ENCODE data around the gene HLCS. TPM values are rescaled to one million over a fixed set of nuclear protein-coding genes. Genes with fewer than 3 reads are reported as not detected.

HLCS gene
- total and polyA plus RNA-seq, 2 donors from 2014 or later: 4.5 to 29.6 TPM

DNA sequence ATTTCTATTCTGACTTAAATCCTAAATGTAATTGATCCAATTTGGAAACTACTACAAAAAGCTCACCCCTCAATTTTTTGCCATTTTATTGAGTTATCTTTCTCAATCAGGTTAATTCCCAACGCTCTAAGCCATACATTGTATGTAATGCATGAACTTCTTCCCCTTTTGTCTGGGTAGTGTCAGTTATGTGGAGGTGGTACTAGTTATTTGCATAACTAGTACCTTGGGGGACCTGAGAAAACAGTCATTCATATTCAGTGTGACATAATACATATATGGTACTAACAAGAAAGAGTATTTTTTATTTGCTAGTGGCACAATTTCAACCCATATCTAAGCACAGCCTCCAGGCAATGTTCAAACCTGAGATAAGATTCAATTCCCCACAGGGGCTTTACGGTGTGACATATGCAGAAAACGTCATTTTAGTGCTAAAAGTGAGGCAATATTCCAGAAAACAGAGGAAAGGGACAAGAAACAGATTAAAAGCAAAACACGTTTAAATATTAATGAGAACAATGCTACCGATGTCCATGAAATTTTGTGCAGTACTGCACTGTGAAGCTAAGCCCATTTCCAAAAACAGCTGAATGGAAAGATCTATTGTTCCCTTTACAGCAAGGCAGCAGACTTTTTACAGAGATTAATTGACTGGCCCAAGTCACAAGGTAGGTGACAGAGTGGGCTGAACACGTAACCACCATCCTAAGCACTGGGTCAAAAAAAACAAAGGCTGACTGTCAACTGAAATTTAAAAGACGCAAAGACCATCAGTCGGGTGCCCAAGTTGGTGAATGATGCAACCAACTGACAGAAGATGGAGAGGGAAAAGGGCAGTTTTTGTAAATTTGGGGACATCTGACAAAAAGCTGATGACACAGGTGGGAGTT, 1.4 kb downstream of the HLCS start:
- FAIRE-seq: no peak
- H3K27ac ChIP-seq (ENCODE audit: low read depth in 2 of 2, low read length in 2 of 2): no peak overlapping the region
- intact Hi-C loops (cut with DNase I): no loop called here
- H3K27me3 ChIP-seq (ENCODE audit: control insufficient read depth, insufficient read depth, low read length): no peaks in the 10 kb centered on the region
- no peaks in the 10 kb centered on the region for H3K9me3 ChIP-seq (ENCODE audit: control insufficient read depth in 2 of 3, insufficient read depth in 1 of 3, low read length in 3 of 3)
- no peak for TF ChIP-seq CTCF (IDR thresholded peaks at IDR 0.05; ENCODE audit: borderline replicate concordance, extremely low read depth, insufficient read depth)
- peaks cover 0 to 4% (median 0%) of the 10 kb centered on the region in 3 donors for H3K36me3 ChIP-seq (ENCODE audit: control insufficient read depth in 2 of 3, insufficient read depth in 3 of 3, low read length in 3 of 3)
- H3K4me3 ChIP-seq (ENCODE audit: low read length in 3 of 3): peak overlapping the region in 1 of 3 donors; percentile 76
- peaks cover 0 to 2% (median 0%) of the 10 kb centered on the region in 3 donors for H3K4me1 ChIP-seq (ENCODE audit: control insufficient read depth in 2 of 3, insufficient read depth in 2 of 3, low read depth in 1 of 3, low read length in 3 of 3)
- DNase-seq: no peak
- peak overlapping the region in 1 of 3 donors; percentile 24 for H3K9ac ChIP-seq (ENCODE audit: low read length in 3 of 3)

- Histone ChIP-seq H3K4me3 (ENCODE audit: low read length in 3 of 3) (no peak overlapping the region), H3K36me3 (ENCODE audit: control insufficient read depth in 2 of 3, insufficient read depth in 3 of 3, low read length in 3 of 3) (peaks cover 0 to 4% (median 0%) of the 10 kb centered on the region in 3 donors), H3K9ac (ENCODE audit: low read length in 3 of 3) (no peak overlapping the region), H3K27ac (ENCODE audit: low read depth in 2 of 2, low read length in 2 of 2) (no peak overlapping the region), H3K4me1 (ENCODE audit: control insufficient read depth in 2 of 3, insufficient read depth in 2 of 3, low read depth in 1 of 3, low read length in 3 of 3) (peaks cover 0 to 2% (median 0%) of the 10 kb centered on the region in 3 donors), H3K9me3 (ENCODE audit: control insufficient read depth in 2 of 3, insufficient read depth in 1 of 3, low read length in 3 of 3) (no peaks in the 10 kb centered on the region), H3K27me3 (ENCODE audit: control insufficient read depth, insufficient read depth, low read length) (no peaks in the 10 kb centered on the region)
- intact Hi-C loops (cut with DNase I): no loop called here
- DNase-seq (no peak), FAIRE-seq (no peak)
- no peak for TF ChIP-seq CTCF (IDR thresholded peaks at IDR 0.05; ENCODE audit: borderline replicate concordance, extremely low read depth, insufficient read depth)
Measured at GRCh38 chr21:36964398-36964797, 2.1 kb downstream of the HLCS start.

DNA sequence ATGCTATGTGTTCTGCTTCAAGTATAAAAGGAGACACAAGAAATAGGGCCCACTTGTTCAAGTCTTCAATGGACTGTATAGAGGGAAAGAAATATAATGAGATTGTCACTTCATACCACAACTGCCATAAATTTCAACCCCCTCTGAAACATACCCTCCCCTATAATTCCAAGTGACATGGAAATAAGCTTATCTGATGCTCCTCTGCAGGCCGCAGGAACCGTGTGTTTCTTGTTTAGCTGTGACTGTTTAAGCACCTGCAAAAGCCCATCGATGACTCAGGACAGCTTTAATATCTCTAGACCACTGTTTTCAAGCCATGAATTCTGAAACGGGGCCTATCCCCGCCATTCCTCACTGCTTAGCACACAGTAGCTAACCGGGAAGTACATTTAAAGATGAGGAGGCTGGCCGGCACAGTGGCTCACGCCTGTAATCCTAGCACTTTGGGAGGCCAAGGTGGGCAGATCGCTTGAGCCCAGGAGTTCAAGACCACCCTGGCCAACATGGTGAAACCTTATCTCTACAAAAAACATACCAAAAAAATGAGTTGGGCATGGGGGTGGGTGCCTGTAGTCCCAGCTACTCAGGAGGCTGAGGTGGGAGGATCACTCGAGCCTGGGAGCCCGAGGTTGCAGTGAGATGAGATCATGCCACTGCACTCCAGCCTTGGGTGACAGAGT, 4.2 kb downstream of the HLCS start:
- intact Hi-C loops (cut with DNase I): no loop called here
- H3K4me1 ChIP-seq (ENCODE audit: control insufficient read depth in 2 of 3, insufficient read depth in 2 of 3, low read depth in 1 of 3, low read length in 3 of 3): no peaks in the 10 kb centered on the region
- H3K9ac ChIP-seq (ENCODE audit: low read length in 3 of 3): no peak overlapping the region
- no peak for FAIRE-seq
- no peaks in the 10 kb centered on the region for H3K27me3 ChIP-seq (ENCODE audit: control insufficient read depth, insufficient read depth, low read length)
- no peak for TF ChIP-seq CTCF (IDR thresholded peaks at IDR 0.05; ENCODE audit: borderline replicate concordance, extremely low read depth, insufficient read depth)
- peaks cover 0 to 4% (median 0%) of the 10 kb centered on the region in 3 donors for H3K36me3 ChIP-seq (ENCODE audit: control insufficient read depth in 2 of 3, insufficient read depth in 3 of 3, low read length in 3 of 3)
- DNase-seq: no peak
- no peaks in the 10 kb centered on the region for H3K9me3 ChIP-seq (ENCODE audit: control insufficient read depth in 2 of 3, insufficient read depth in 1 of 3, low read length in 3 of 3)
- H3K4me3 ChIP-seq (ENCODE audit: low read length in 3 of 3): no peak overlapping the region
- H3K27ac ChIP-seq (ENCODE audit: low read depth in 2 of 2, low read length in 2 of 2): no peak overlapping the region
